GM18873 (cell line): Measurements from ENCODE around the gene RNASE13.

ENCODE experiments used
- ATAC-seq: cut with Tn5 transposase; IDR thresholded peaks from one replicate; pipeline ENCODE4 v1.9.1; 2021; ENCODE audit warnings: mild to moderate bottlenecking, moderate library complexity, moderate number of reproducible peaks; ENCODE audit not compliant: unreplicated experiment, low FRiP score

Gene RNASE13

GRCh38 chr14:21034707-21035106 is at the start of gene RNASE13:
Gene RNASE13, minus strand, starts transcription at chr14:21034807. Its CDS starts 519 bp downstream, at chr14:21034288.
- no peak for ATAC-seq

DNA sequence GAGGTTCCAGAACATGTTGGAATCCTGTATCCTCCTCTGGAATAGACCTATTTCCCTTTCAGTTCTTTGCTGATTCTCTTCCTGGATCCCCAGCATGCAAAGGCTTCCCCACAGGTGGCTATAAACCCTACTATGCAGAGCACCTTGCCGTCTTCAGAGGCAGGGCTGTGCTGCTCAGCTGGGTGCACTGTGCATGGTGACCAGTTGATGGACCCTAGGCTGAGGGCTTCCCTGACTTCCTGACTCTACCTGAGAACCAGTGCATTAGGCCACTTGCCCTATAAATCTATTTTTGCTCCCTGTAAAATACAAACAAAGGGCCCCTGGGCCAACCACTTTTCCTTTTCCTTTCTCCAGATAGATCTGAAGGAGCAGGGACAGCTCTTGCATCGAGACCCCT is 49.8 kb upstream of the RNASE13 start:
- ATAC-seq = no peak

GRCh38 chr14:21083565-21084325 is 49.1 kb upstream of the RNASE13 start:
- no peak for ATAC-seq

DNA sequence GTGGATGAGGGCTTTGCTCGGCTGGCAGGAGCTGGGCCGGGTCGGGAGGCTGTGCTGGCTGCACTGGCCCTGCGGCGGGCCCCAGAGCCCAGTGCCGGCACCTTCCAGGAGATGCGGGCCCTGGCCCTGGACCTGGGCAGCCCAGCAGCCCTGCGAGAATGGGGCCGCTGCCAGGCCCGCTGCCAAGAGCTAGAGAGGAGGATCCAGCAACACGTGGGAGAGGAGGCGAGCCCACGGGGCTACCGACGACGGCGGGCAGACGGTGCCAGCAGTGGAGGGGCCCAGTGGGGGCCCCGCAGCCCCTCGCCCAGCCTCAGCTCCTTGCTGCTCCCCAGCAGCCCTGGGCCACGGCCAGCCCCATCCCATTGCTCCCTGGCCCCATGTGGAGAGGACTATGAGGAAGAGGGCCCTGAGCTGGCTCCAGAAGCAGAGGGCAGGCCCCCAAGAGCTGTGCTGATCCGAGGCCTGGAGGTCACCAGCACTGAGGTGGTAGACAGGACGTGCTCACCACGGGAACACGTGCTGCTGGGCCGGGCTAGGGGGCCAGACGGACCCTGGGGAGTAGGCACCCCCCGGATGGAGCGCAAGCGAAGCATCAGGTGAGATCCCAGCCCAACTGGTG is 47.0 kb upstream of the RNASE13 start:
- no peak for ATAC-seq

DNA sequence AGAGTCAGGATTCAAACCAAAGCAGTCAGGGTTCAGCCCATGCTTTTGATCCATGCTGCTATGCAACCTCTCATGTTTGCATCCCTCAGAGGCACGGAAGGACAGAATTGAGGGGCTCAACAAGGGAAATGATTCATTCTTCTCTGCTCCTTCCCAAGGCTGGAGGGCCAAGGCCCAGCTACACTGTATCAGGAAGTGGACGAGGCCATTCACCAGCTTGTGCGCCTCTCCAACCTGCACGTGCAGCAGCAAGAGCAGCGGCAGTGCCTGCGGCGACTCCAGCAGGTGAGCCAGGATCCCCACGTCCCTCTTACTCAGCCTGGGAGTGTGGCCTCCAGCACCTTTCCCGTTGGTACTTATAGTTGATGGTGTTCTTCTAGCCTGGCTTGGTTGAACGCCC is 44.1 kb upstream of the RNASE13 start:
- no peak for ATAC-seq

DNA sequence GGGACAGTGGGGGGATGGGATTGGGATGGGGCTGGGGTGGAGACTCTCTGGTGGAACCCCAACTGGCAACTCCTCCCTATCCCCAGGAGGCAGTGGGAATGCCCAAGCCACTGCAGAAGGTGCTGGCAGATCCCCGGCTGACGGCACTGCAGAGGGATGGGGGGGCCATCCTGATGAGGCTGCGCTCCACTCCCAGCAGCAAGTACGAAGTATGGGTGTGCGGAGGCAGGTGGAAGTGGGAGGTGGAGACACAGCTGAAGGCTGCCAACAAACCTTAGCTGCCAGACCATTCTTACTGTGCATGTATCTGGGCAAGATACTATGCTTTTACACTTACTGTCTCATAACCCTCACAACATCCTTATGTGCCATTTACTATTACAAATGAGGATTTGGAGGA is 43.7 kb upstream of the RNASE13 start:
- no peak for ATAC-seq

DNA sequence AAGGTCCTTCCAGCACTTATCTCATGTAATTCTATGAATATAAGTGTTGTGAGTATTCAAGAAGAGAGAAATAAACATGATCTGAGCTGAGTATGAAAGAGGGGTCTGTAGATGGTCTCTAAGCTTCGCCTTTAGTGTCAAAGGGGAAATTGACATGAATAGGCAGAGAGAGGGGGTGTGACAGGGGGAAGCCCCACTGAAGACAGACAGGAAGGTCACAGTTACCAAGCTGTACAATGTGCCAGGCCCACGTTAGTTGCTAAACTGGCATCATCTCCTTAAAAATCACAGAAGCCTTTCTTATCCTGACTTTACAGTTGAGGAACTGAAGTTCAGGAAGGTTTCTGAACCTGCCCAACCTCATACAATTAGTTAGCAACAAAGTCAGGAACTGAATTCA is 43.1 kb upstream of the RNASE13 start:
- no peak for ATAC-seq

- no peak for ATAC-seq
Measured at GRCh38 chr14:21075719-21076437, 41.3 kb upstream of the RNASE13 start.

DNA sequence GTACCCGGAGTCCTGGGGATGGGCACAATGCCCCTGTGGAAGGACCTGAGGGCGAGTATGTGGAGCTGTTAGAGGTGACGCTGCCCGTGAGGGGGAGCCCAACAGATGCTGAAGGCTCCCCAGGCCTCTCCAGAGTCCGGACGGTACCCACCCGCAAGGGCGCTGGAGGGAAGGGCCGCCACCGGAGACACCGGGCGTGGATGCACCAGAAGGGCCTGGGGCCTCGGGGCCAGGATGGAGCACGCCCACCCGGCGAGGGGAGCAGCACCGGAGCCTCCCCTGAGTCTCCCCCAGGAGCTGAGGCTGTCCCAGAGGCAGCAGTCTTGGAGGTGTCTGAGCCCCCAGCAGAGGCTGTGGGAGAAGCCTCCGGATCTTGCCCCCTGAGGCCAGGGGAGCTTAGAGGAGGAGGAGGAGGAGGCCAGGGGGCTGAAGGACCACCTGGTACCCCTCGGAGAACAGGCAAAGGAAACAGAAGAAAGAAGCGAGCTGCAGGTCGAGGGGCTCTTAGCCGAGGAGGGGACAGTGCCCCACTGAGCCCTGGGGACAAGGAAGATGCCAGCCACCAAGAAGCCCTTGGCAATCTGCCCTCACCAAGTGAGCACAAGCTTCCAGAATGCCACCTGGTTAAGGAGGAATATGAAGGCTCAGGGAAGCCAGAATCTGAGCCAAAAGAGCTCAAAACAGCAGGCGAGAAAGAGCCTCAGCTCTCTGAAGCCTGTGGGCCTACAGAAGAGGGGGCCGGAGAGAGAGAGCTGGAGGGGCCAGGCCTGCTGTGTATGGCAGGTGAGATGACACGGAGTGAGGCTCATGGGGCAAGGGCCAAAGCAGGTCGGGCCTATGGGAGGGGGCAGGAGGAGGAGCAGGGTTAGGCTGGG is 40.0 kb upstream of the RNASE13 start:
- ATAC-seq = no peak

DNA sequence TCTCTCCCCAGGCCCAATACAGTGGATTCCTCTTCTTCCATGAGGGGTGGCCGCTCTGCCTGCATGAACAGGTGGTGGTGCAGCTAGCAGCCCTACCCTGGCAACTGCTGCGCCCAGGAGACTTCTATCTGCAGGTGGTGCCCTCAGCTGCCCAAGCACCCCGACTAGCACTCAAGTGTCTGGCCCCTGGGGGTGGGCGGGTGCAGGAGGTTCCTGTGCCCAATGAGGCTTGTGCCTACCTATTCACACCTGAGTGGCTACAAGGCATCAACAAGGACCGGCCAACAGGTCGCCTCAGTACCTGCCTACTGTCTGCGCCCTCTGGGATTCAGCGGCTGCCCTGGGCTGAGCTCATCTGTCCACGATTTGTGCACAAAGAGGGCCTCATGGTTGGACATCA is 39.3 kb upstream of the RNASE13 start:
- ATAC-seq = no peak

DNA sequence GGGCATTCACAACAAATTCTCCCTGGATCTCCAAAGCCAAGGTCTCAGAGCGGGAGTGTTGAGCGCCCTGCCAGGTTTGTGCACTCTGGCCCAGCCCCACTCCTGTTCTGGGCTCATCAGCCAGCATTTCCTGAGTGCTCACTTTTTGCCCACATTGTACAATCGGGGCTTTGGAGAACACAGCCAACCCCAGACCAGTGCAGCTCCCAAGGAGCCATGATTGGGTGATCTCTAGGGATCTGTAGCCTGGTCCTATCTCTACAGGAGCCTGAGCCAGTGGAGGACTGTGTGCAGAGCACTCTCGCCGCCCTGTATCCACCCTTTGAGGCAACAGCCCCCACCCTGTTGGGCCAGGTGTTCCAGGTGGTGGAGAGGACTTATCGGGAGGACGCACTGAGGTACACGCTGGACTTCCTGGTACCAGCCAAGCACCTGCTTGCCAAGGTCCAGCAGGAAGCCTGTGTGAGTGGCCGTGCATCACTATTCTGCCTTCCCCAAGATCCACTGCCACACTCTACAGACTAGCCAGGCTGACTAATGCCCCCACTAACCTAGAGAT is 38.3 kb upstream of the RNASE13 start:
- no peak for ATAC-seq

DNA sequence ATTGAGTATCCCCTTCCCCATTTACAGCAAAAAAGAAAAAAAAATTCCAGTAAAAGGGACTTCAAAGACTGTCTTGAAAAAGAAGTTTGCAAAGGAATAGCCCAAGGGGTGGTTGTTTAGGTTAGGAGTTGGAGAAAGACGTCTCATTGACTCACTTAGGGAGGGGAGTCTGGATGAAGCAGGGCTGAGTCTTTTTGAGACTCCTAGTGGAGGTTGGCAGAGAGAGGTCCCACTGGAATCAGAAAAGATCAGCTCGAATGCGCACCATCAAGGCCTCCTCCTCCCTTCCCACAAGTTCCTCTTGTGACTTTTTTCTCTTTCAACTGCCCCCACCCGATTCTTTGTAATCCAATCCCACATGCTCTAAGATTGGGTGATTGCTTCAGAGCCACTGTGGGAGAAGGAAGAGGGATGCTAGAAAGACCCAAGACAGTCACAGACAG is 37.4 kb upstream of the RNASE13 start:
- no peak for ATAC-seq

DNA sequence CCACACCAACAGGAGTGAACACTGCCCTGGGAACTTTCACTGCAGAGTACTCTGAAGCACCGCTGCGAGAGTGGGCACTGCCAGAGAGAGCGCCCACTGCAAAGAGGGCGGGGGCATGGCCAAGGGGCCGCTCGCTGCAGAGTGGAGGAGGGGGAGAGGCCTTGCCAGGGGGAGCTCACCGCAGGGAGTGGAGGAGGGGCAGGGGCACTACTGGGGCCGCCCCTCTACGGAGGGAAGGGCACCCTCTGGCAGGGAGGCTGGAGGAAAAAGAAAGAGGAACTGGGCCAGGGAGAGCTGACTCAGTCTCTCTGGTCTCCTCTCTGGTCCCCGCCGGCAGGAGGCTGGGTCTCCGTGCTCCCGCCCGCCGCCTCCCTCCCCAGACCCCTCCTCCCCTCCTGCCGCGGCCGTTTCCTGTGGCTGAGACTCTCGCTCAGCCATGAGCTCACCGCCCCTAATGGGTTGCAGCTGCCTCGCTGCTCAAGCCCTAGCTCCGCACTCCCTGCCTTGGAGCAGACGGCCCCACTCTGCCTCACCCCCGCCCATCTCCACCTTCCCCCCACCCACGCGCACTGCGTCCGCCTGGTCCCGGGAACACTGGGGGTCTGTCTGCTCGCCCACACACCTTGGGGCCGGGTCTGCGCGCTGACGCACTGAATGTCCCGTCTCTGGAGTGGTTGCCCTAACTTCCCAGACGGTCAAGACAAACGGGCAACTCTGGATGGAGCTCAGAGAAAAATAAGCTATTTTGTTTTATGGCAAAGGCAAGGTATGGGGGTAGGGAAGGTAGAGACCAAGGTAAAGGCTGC is 36.8 kb upstream of the RNASE13 start:
- ATAC-seq = peak; percentile 51

- no peak for ATAC-seq
Measured at GRCh38 chr14:21070610-21071224, 36.1 kb upstream of the RNASE13 start.

DNA sequence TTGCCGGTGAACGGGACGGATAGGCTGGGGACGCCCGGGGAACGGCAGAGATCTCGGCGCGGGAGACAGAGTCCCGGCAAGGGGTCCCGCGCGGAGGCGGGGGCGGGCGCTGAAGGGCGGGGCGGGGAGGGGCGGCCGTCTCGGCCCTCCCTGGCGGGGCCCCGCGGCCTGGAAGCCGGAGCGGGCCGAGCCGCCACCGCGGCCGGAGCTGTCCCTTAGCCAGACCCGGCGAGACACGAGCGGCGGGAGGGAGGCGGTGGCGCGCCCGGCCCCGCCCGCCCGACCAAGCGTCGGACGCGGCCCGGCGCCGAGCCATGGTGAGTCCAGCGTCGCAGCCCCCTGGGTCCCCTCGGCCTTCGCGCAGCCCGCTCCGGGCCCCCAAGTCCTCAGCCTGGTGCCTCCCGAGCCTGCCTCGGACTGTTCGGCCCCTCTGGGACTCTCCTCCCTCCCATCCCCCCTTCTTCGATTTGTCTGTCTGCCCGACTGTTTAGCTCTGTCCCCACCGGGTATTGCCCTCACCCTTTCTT is 35.5 kb upstream of the RNASE13 start, which contains the start of gene ARHGEF40:
Gene ARHGEF40 (plus strand): TSS at position 222 of the 527 bp plus-strand sequence. CDS start 93 bp downstream, at position 315.
- ATAC-seq = no peak

- ATAC-seq = no peak
Measured at GRCh38 chr14:21069388-21070082, 34.9 kb upstream of the RNASE13 start.

- no peak for ATAC-seq
Measured at GRCh38 chr14:21068521-21069387, 34.1 kb upstream of the RNASE13 start.
